Activated T-helper 17 cell treated with anti-CD3 and anti-CD28 coated beads, Interleukin-2, amount 50 U/mL, for 72 hours (primary cell): ENCODE results near the gene PPP4R3C. TPM values are rescaled to one million over a fixed set of nuclear protein-coding genes. Genes with fewer than 3 reads are reported as not detected.

ENCODE experiments used
- total RNA-seq, 2 donors: library from RNA; stranded (reverse); gene quantifications; one replicate each; pipeline ENCODE4 v1.2.3, GENCODE V29; 2022

Gene PPP4R3C
- total RNA-seq, 2 donors from 2014 or later: not detected

Other genes with a start within 250 kb of the PPP4R3C start
- not detected for gene DCAF8L2, start 127.0 kb upstream of the PPP4R3C start, total RNA-seq